ENCODE data around the gene C22orf23.
"Not testable (repeated sequence)": the region's sequence is repeated elsewhere in the genome, so short reads cannot be mapped to it uniquely, and the experiment has no call there.

Gene C22orf23

DNA sequence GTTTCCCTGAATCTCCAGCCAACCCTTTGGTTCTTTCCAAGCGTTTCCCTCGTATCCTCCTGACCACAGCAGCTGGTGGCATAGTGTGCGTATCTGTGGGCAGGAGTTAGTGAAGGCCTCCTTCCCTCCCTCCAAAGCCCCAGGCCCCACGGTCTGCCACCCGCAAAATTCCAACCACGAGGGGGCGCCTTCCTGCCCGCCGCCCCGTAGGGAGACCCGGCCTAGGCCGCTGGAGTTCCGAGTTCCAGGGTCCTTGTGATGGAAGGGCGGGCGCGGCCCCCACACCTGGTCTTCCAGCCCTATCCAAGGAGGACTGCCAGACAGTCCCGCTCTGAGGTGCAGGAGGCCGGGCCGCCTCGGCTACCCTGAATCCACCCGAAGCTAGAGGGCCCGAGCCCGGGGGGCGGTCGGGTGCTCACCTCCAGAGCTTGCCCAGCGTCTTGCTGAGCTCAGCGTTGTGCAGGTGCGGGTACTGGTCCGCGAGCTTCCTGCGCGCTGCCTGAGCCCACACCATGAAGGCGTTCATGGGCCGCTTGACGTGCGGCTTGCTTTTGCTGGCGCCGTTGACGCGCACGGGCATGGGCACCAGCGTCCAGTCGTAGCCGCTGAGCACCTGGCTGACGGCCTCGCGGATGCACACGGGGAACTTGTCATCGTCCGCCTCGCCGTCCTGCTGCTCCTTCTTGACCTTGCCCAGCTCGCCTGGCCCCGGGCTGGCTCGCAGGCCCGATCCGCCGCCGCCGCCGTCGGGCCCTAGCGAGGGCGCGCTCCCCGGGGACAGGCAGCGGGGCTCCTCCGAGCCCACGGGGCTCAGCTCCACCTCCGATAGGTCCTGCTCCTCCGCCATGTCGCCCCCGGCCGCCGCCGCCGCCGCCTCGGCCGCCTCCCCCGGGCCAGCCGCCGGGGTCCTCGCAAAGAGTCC is 29.8 kb upstream of the C22orf23 start:
- no peak for DNase-seq (ENCODE audit: low read depth in 1 of 2, low spot score in 1 of 2)

DNA sequence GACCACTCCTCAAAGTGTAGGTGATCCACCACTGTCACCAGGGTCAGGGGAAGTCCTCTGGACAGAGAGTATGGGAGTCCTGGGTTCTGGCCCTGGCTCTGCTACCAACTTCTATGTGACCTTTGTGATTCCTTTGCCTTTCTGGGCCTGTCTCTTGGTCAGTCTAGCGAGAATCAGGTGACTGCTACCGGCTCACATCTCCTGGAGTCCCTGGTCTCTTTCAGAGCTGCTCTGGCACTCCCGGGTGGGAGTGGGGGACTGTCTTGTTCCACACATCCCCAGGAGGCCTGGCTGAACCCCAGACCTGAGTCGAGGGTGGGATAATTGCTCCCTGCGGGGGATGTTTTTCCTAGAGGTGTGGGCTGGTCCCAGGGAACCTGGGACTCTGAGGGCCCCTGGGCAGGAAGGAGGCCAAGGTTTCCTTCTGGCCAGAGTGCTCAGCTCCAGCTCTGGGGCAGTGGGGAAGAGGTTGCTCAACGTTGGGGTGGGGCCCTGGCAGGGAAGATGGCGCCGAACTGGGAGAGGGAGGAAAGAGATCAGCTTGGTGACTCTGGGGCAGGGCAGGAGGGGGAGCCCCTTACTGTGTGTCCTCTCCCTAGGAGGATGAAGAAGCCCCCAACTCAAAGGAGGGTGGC is 28.9 kb upstream of the C22orf23 start:
- no peak for DNase-seq (ENCODE audit: low read depth in 1 of 2, low spot score in 1 of 2)

DNA sequence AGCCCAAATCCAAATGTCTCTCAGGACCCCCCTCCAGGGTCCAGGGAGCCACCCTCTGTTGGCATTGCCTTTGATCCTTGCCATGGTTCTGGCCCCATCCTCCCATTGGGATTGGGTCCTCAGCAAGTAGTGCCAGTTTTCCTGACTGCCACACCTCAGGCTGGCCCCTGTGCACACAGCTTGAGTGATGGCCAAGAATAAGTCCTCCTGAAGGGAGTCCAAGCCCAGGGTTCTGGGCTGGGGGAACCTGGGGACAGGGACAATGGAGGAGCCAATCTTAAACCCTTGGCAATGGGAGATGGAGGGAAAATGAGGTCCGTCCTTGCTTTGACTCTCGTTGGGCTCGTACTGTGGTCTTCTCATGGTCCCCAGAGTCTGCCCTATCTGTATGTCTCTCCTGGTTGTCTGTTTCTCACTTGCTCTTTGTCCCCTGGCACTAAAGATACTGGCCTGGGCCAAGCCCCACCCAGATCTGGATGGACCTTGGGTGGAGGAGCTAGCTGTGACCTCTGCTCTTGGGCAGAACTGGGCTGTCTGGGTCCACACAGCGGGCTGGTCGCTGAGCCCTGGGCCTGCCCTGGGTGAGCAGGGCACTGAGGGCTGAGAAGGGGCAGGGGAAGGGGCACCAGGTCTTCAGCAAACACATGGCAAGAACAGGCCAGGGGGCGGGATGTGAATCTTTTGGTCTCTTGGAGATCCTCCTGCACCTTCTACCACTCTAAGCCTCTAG is 28.0 kb upstream of the C22orf23 start:
- no peak for DNase-seq (ENCODE audit: low read depth in 1 of 2, low spot score in 1 of 2)

DNA sequence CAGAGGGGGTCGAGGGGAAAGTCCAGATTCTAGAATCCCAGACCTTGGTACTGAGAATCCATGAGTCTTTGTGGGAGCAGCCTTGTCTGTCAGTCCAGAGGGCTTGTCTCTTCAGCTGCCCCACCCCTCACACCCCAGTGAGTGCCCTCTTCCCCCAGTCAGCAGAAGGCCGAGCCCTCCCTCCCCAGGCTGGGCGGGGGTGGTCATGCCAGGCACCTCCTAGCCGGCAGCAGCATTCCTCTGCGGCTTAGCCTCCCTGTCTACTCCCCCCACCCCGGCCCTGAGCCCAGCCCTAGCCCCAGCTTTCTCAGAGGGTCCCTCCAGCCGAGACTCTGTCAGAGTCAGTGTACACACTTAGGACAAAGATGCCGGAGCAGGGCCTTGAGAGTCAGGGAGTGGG is 26.4 kb upstream of the C22orf23 start:
- DNase-seq (ENCODE audit: low read depth in 1 of 2, low spot score in 1 of 2) = no peak

DNA sequence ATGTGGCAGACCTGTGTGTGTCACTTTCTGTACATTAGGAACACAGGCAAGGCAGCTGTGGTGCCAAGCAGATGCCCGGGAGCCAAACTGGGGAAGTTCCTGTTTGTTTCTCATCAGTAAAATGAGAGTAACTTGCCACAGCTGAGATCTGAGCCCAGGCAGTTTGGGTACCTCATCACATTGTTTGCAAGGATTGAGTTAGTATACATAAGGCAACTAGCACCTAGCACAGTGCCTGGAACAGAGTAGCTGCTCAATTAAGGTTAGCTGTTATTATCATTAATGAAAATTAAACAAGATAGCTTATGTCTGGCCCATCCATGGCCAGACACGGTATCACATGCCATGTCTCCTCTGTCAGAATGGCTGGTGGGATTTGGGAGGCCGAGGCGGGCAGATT is 23.1 kb upstream of the C22orf23 start:
- DNase-seq (ENCODE audit: low read depth in 1 of 2, low spot score in 1 of 2) = no peak

DNA sequence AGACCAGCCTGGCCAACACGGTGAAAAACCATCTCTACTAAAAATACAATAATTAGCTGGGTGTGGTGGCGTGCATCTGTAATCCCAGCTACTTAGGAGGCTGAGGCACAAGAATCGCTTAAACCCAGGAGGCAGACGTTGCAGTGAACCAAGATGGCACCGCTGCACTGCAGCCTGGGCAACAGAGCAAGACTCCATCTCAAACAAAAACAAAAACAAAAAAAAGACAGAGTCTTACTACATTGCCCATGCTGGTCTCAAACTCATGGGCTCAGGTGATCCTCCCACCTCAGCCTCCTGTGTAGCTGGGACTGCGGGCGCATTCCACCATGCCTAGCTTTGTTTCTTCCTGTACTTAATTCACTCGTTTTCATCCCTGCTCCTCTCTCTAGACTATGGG is 22.6 kb upstream of the C22orf23 start:
- not testable (repeated sequence) for DNase-seq (ENCODE audit: low read depth in 1 of 2, low spot score in 1 of 2)

DNA sequence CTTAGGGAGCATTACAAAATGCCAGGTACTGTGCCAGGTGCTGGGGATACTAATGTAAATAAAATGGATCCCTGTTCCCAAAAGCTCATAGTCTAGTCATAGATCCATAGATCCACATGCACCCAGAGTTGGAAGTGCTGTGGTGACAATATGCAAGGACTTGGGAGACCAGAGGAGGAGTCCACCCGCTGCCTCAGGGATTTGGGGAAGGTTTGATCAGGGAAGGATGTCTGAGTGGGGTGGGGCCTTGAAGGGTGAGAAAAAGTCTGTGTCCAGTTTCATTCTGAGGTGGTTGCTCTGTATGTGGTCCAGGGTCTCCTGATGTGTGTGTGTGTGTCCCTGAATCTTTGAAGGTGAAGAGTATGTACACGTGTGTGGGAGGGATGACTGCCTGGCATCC is 21.8 kb upstream of the C22orf23 start:
- no peak for DNase-seq (ENCODE audit: low read depth in 1 of 2, low spot score in 1 of 2)

DNA sequence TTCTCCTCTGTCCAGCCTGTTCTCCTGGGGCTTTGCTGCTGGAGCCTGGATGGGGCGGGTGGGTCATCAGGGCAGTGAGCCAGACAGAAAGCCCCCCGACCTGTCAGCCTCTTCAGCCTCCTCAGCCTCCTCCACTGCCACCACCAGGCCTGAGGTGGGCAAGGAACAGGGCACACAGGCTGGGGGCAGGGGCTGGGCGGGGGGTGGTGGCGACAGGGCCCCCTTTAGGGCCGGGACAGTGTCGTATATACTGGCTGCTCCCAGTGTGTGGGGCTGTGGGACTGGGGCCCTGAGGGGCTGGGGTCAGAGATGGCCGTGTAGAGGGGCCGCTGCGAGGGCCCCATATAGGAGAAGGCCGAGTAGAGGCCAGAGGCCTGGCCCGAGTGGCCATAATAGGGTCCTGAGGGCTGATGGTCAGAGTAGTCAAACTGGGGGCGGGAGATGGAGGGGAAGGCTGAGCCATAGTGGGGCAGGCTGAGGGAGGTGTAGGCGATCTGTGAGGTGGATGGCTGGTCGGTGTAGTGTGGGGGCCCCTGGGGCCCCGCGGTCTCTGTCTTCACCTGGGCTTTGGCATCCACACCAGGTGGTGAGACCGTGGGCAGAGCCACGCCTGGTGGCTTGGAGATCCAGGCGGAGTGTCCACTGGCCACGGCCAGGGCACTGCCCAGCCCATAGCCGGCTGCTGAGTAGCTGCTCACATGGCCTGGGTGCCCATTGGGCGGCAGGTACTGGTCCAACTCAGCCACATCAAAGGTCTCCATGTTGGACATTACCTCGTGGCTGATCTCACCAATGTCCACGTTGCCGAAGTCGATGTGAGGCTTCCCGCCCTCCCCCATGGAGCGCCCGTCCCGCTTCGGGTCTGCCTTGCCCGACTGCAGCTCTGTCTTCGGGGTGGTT is 20.1 kb upstream of the C22orf23 start:
- no peak for DNase-seq (ENCODE audit: low read depth in 1 of 2, low spot score in 1 of 2)

DNA sequence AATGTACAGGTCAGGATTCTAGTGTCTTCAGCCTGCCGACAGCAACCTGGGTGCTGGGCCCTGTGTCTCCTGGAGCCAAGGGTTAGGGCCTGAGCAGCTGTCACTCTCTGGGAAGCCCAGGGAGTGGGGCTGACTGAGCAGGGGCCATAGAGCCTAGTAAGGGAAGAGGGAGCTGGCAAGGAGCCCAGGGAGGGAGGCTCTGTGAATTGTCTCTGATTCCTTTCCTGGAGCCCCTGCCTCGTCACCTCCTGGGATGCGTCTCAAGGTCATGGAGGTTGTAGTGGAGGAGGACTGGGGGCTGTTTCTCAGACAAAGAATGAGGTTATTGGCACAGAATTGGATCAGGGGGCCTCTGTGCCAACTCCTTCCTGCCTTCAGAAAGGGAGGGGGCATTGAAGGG is 19.1 kb upstream of the C22orf23 start:
- no peak for DNase-seq (ENCODE audit: low read depth in 1 of 2, low spot score in 1 of 2)

DNA sequence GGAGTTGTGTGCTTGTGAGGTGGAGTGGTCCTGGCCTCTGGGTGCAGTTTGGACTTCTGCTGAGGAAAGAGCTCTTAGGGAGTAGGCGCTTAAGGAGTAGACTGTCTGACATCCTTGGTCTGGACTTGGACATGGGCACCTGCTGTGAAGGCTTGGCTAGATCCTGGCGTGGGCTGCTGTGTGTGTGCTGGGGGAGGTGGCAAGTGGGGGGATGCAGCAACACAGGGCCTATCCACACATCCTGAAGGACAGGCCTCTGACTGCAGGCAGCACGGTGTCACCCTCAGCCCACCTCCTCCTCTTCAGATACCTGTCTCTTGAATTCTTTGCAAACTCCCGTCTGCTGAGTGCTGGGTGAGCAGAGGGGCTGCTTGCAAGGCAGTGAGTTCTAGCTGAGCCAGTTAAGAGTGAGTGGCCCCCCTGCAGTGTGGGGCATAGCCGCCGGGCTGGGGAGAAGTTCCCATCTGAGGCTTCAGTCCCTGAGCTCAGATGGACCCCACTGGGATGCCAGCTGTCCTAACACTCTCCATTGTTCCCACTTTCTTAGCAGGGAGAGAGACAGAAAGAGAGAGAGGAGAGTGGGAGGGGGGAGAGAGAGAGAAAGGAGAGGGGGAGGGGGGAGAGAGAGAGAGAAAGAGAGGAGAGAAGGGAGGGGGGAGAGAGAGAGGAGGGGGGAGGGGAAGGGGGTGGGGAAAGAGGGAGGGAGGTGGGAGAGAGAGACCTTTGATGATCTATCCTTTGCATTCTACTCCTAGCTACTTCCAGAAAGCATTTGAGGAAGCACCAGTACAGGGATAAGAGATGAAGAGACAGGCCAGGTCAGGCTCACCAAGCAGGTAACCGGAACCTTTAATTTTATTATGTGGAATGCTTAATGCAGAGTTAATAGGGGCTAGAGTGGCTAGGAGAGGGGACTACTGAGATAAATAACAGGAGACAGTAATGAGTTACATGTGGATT is 18.4 kb upstream of the C22orf23 start:
- no peak for DNase-seq (ENCODE audit: low read depth in 1 of 2, low spot score in 1 of 2)

DNA sequence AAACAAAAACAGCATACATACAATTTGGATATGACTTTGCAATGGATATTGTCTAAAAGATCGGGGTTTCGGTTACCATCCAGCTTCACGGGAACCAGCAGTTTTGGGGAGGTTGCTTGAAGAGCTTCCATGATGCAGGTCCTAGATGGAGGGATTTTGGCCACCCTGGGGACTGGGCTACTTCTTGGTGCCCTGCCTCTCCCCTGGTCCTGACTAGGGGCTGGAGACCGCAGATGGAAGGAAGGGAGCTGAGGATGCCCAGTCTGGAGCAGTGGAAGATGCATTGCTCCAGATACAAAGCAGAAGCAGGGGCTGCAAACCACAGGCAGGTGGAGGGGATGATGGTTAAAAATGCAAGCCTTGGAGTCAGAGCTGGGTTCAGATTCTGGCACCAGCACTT is 17.5 kb upstream of the C22orf23 start:
- DNase-seq (ENCODE audit: low read depth in 1 of 2, low spot score in 1 of 2) = no peak

DNA sequence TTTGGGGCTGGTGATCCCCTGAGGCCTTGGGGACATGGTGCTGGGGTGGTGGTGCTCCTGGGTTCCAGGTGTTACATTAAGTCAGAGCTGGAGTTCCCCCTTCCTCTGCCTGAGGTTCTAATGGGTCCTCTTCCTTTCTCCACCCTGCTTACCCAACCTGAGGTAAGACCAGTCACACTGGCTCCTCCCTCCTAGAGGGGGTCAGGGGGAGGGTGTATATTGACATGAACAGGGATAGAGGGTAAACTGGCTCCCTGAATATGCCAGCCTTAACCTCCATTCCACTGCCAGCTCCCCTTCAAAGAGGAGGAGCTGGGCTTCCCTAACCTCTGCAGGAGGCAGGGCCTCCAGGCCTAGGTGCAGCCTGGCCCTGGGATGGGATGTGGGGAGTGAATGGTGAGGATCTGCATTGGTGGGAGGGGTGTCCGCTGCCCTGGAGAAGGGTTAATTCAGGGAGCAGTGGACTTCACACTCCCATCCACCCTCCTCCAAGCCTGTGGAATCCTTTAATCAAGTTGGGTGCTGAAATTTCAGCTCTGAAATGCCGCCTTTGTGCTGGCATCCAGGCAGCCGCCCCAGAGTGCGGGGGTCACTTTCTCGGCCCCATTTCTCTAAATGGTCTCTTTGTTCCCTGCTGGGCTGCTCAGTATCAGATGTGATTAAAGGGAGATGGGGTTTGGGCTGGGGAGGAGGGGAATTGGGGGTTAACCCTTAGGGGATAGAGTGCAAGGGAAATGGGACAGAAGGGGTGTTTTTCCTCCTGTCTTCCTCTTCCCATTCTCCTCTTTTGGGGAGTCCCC is 15.3 kb upstream of the C22orf23 start:
- DNase-seq (ENCODE audit: low read depth in 1 of 2, low spot score in 1 of 2) = no peak

DNA sequence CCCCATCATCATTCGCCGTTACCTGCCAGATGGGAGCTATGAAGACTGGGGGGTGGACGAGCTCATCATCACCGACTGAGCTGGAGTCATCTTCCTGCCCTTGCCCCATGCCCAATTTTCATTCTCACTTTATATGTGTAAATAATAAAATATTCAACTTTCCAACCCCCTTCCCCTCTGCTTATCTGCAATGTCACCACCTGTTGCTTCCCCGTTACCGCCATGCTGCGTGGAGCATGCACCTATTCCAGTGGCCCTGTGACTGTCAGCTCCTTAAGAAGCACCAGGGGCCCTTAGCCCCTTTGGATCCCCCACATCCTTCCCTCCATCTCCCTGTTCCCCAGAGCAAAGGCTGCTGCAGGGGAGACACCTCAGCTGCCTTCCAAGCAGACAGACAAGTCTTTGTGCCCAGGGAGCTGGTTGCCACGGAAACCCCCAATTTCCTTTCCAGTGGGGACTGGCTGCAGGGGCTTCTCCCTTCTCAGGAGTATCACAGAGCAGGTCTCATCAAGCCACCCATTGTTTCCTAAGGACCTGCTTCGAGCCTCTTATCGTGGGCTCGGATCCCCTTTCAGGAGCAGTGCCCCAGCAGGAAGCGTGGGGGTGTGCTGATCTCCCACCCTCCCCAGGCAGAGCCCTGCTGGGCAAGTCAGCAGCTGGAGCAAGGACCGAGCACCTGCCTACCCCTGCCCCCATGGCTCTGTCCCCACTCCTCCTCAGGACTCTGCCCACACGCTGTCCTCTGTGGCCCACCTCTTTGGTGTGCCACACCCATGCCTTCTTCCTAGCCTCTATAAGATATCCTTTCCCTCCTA is 14.4 kb upstream of the C22orf23 start:
- no peak for DNase-seq (ENCODE audit: low read depth in 1 of 2, low spot score in 1 of 2)

DNA sequence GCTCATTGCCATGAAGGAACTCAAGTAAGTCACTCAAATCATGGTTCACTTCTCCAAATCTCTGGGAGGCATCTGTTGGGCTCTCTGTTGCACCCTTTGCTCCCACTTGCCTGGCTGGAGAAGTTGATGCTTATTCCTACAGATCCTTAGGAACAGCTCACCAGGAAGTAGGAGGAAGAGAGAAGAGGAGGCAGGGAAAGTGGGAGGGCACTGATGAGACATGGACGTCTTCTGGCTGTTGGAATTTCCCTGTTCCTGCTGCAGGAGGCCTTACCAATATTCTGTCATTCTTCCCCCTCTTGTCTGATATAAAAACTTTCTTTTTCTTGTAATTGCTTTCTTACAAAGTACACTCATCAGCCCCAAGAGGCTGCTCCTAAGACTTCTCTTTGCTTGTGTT is 13.7 kb upstream of the C22orf23 start:
- no peak for DNase-seq (ENCODE audit: low read depth in 1 of 2, low spot score in 1 of 2)

DNA sequence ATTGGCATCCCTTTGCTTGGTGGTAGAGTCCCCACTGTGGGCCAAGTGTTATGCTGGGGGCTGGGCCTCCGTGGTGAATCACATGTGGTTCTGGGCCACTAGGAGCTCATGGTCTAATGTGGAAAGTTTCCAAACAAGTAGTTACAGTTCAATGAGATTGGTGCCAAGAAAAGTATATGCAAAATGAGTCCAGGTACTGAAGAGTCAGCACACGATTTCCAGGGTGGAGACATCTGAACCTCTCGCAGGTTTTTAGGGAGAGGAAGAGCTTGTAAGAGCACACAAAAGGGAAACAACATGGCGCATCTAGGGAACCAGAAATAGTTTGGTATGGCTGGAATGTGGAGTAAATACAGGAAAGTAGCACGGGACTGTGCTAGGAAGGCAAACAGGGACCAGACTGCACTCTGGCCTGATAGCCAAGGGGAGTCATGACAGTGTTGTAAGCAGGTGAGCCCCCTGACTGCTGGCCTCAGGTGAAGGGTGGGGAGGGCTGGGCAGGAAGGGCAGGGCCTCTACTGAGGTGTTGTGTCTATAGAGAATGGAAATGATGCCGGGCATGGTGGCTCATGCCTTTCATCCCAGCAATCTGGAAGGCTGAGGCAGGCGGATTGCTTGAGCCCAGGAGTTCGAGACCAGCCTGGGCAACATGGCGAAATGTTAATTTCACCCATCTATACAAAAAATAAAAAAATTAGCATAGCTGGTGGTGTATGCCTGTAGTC is 12.7 kb upstream of the C22orf23 start:
- DNase-seq (ENCODE audit: low read depth in 1 of 2, low spot score in 1 of 2) = no peak

DNA sequence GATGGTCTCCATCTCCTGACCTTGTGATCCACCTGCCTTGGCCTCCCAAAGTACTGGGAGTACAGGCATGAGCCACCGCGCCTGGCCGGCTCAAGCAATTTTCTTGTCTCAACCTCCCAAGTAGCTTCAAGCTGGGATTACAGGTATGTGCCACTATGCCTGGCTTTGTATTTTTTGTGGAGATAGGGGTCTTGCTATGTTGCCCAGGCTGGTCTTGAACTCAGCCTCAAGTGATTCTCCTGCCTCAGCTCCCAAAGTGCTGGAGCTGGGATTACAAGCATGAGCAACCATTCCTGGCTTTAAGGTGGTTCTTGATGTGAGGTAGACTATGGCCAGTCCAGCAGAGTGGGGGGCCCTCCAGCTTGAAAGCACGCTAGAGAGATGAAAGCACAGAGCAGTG is 7.7 kb upstream of the C22orf23 start:
- no peak for DNase-seq (ENCODE audit: low read depth in 1 of 2, low spot score in 1 of 2)

DNA sequence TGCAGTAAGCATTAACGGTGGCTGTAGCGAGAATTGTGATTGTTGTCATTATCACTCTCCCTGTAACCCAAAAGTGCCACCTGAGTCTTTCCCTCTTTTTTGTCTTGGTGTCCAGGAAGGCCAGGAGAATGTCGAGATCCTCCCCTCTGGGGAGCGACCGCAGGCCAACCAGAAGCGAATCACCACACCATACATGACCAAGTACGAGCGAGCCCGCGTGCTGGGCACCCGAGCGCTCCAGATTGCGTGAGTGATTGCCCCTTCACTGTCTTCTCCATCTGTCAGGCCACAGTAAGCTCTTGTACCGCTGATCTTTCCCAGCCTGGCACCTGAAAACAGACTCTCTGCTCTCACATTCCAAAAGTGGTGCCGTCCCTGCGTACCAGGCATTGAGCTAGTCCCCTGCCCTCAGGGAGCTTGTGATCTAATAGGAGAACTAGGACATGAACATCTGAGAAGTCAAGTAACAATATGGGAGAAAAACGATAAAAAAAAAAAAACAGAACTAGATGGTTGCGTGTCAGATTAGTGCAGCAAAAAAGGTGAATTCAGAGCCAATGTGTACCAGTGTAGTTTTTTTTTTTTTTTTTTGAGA is 5.9 kb upstream of the C22orf23 start:
- no peak for DNase-seq (ENCODE audit: low read depth in 1 of 2, low spot score in 1 of 2)

All from activated T-helper 1 cell treated with anti-CD3 and anti-CD28 coated beads, Interleukin-2, amount 50 U/mL, for 16 hours (primary cell).